Body of pancreas (tissue), 4 donors: Measurements from ENCODE around the gene TXNDC11. TPM values are rescaled to one million over a fixed set of nuclear protein-coding genes. Genes with fewer than 3 reads are reported as not detected.

ENCODE experiments used
- ATAC-seq: fragments of 150-250 bp; one replicate; pipeline ENCODE4 v1.9.1; 2016
- DNase-seq, 4 donors: peaks; one replicate each; pipeline ENCODE4 v3.0.0-alpha.2; 2019
- H3K27ac ChIP-seq, 4 donors: fragments of 200-600 bp; sonication (generic); 1 replicate in 3 of 4; 2 replicates in 1 of 4; pipeline versions ENCODE4 v1.5.1 to v1.6.1; 2016 to 2019; ENCODE audit warnings: mild to moderate bottlenecking in 1 of 4, mixed read lengths in 1 of 4, moderate library complexity in 1 of 4
- H3K27me3 ChIP-seq, 2 donors: fragments of 200-600 bp; sonication (generic); one replicate each; pipeline ENCODE4 v1.6.0; 2016; ENCODE audit warnings: mild to moderate bottlenecking in 1 of 2
- H3K36me3 ChIP-seq, 2 donors: fragments of 200-600 bp; sonication (generic); replicated peaks in 1 of 2; 2 replicates each; pipeline ENCODE4 v1.5.1; 2016; ENCODE audit warnings: low read depth in 2 of 2; ENCODE audit not compliant: insufficient read depth in 1 of 2
- H3K4me1 ChIP-seq: fragments of 200-600 bp; sonication (generic); one replicate; pipeline ENCODE4 v1.6.0; 2016
- H3K4me3 ChIP-seq, 2 donors: fragments of 200-600 bp; sonication (generic); 1 replicate in 1 of 2; 2 replicates in 1 of 2; pipeline ENCODE4 v1.5.1; 2016 to 2019
- H3K9me3 ChIP-seq, 3 donors: fragments of 200-600 bp; sonication (generic); 1 replicate in 2 of 3; 2 replicates in 1 of 3; pipeline ENCODE4 v1.5.1; 2016
- CTCF ChIP-seq, 7 experiments: fragments of 450-650 bp in 4 of 7; fragments of 200-600 bp in 3 of 7; sonication (generic) in 3 of 7; IDR thresholded peaks; one replicate each; pipeline ENCODE4 v1.5.1; 2016 to 2019; ENCODE audit warnings: antibody characterized with exemption in 7 of 7
- POLR2A ChIP-seq, 3 donors: fragments of 450-650 bp; IDR thresholded peaks; one replicate each; pipeline ENCODE4 v1.6.1; 2016; ENCODE audit warnings: antibody characterized with exemption in 3 of 3, mild to moderate bottlenecking in 2 of 3
- WGBS, 2 donors: methylation state at CpG; one replicate each; pipeline ENCODE4 v1.1.5; 2017; 5-methylcytosine and 5-hydroxymethylcytosine counted together
- intact Hi-C: fragments of 100-400 bp; cut with DNase I; formaldehyde crosslinking; loops from one replicate; pipeline ENCODE4 v1.15.1; 2023
- total RNA-seq, 2 donors: library from RNA; depleted of rRNA; stranded (reverse); fragments of >200 nt; gene quantifications; one replicate each; pipeline ENCODE4 v1.1.0, GENCODE V29; 2016

The TXNDC11 gene
- total RNA-seq, 2 donors from 2014 or later, result 38.4 to 90.3 TPM

GRCh38 chr16:11642765-11643116 lies 99.9 kb downstream of the TXNDC11 start:
- Histone ChIP-seq H3K9me3 (no peaks in the 10 kb centered on the region), H3K4me1 (peaks cover 23% of the 10 kb centered on the region), H3K4me3 (no peak overlapping the region), H3K36me3 (no peaks in the 10 kb centered on the region), H3K27ac (no peak overlapping the region), H3K27me3 (no peaks in the 10 kb centered on the region)
- DNase-seq, result no peak
- no peak for ATAC-seq
- TF ChIP-seq CTCF (IDR thresholded peaks at IDR 0.05) (no peak), POLR2A (IDR thresholded peaks at IDR 0.05) (no peak)
- WGBS, 2 donors, result 47 to 49% methylated on average over 4 of the region's 4 CpGs
- intact Hi-C loops, result loop anchor here (10.0 kb wide), 1 partner anchor 228 kb away; no protein-coding TSS in a partner anchor

GRCh38 chr16:11640987-11641817 lies 101.5 kb downstream of the TXNDC11 start:
- Histone ChIP-seq H3K9me3 (no peaks in the 10 kb centered on the region), H3K27ac (peak overlapping the region; percentile 67 to 93 (median 88)), H3K27me3 (no peaks in the 10 kb centered on the region), H3K4me3 (no peak overlapping the region), H3K36me3 (no peaks in the 10 kb centered on the region), H3K4me1 (peaks cover 35% of the 10 kb centered on the region)
- WGBS, 2 donors, result 30 to 37% methylated on average over 20 of the region's 20 CpGs
- intact Hi-C loops, result loop anchor here (10.0 kb wide), 1 partner anchor 226 kb away; no protein-coding TSS in a partner anchor
- TF ChIP-seq POLR2A (IDR thresholded peaks at IDR 0.05), result no peak
- peak; percentile 59 to 84 (median 71) for TF ChIP-seq CTCF (IDR thresholded peaks at IDR 0.05)
- DNase-seq (peak in 3 of 4 donors; percentile 28 to 46 (median 39)), ATAC-seq (peak; percentile 28)

GRCh38 chr16:11639925-11640899 lies 102.4 kb downstream of the TXNDC11 start:
- Histone ChIP-seq H3K36me3 (no peaks in the 10 kb centered on the region), H3K4me3 (no peak overlapping the region), H3K27me3 (no peaks in the 10 kb centered on the region), H3K4me1 (peaks cover 40% of the 10 kb centered on the region), H3K9me3 (no peaks in the 10 kb centered on the region), H3K27ac (peak overlapping the region; percentile 67 to 93 (median 88))
- peak; percentile 79 to 95 (median 86) for DNase-seq
- 23 to 25% methylated on average over 14 to 25 of the region's 25 CpGs for WGBS, 2 donors
- intact Hi-C loops, result loop anchor here (10.0 kb wide), 1 partner anchor 225 kb away; no protein-coding TSS in a partner anchor
- ATAC-seq, result peak; percentile 87
- TF ChIP-seq CTCF (IDR thresholded peaks at IDR 0.05) (peak in 1 of 7 experiments; percentile 6), POLR2A (IDR thresholded peaks at IDR 0.05) (peak; percentile 19 to 68 (median 59))

- ATAC-seq (no peak), DNase-seq (no peak)
- Histone ChIP-seq H3K27ac (no peak overlapping the region), H3K4me3 (no peak overlapping the region), H3K9me3 (no peaks in the 10 kb centered on the region), H3K4me1 (peaks cover 40% of the 10 kb centered on the region), H3K27me3 (no peaks in the 10 kb centered on the region), H3K36me3 (no peaks in the 10 kb centered on the region)
- no peak for TF ChIP-seq POLR2A (IDR thresholded peaks at IDR 0.05)
- 41 to 42% methylated on average over 4 of the region's 4 CpGs for WGBS, 2 donors
- intact Hi-C loops, result no loop called here
Observed at GRCh38 chr16:11639008-11639562, 103.6 kb downstream of the TXNDC11 start.
